NCI-H1694 treated with DMSO at 0.1 percent for 48 hours (cell line): ENCODE measurements around the gene PRKCQ.

Experiments used
- DNase-seq: peaks from one replicate; lab custom pipeline; 2025; lab: John Stamatoyannopoulos, UW

The PRKCQ gene

DNA sequence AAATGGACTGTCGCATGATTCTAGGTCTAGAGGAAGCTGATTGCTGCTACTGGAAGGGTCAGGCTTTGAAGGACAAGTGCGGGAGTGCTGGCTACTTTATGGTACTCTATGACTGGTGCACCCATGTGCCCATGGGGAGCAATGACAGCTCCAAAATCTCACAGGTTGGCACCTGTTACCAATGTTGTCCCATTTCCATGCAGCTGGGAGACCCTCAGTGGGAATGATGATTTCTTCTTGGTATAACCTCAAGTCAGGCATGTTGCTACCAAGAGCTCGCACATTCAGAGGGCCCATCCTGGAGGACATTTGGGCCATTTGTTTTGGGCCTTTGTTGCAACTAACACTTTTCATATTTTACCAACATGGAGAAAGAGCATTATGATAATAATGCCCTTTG lies 174.4 kb downstream of the PRKCQ start:
- DNase-seq: no peak

DNA sequence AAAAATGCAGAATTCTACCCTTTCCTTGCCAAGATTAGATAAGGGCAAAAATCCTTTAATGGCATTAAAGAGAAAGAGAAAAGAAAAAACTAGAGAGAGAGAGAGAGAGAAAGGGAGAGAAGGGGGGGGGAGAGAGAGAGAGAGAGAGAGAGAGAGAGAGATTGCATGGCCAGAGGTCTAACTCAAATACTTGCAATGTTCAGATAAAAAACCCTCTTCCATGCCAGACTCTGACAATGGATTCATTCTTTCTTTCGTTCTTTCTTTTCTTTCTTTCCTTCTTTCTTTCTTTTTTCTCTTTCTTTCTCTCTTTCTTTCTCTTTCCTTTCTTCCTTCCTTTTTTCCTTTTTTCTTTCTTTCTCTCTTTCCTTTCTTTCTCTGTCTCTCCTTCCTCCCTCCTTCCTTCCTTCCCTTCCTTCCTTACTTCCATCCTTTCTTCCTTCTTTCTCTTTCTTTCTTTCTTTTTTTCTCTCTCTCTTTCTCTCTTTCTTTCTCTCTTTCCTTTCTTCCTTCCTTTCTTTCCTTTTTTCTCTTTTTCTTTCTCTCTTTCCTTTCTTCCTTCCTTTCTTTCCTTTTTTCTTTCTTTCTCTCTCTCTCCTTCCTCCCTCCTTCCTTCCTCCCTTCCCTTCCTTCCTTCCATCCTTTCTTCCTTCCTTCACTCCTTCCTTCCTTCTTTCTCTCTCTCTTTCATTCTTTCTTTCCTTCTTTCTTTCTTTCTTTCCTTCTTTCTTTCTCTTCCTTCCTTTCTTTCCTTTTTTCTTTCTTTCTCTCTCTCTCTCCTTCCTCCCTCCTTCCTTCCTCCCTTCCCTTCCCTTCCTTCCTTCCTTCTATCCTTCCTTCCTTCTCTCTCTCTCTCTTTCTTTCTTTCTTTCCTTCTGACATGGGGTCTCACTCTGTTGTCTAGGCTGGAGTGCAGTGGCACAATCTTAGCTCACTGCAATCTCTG lies 175.7 kb downstream of the PRKCQ start:
- no peak for DNase-seq

GRCh38 chr10:6402960-6403359 lies 177.1 kb downstream of the PRKCQ start:
- DNase-seq: no peak

DNA sequence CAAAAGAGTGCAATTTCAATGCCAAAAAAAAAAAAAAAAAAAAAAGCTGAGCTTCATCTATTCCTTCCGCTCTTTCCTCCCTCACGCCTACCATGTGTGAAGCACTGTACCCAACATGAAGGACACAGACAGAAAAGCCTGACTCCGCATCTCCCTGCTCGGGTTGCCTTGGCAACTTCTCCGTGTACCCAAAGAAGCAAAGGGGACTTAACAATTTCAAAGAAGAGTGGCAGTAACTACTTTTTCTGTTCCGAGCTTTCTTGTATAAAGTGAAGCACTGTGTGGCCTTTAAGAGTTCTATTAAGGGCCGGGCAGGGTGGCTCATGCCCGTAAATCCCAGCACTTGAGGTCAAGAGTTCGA lies 177.7 kb downstream of the PRKCQ start:
- no peak for DNase-seq

- DNase-seq: peak; percentile 63
These were observed 178.3 kb downstream of the PRKCQ start for GRCh38 chr10:6401558-6402348.

GRCh38 chr10:6400821-6401465 lies 179.1 kb downstream of the PRKCQ start:
- no peak for DNase-seq

DNA sequence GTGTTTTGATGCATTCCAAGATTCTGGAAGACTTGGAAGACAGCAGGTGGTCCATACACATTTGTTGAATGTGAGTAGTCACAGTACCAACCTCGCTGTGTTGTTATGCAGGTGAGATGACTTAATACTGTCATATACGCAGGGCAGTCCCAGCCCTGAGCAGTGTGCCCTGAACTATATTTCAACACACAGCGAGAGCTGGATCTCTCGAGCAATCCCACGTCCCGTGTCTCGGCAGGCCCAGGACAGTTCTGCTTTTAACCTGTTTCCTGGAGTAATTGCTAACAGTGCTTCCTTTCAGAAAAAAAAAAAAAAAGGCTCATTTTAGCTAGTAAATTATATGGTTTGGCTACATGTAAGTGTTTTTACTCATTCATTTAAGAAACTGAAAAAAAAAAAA lies 179.7 kb downstream of the PRKCQ start:
- DNase-seq: no peak

DNA sequence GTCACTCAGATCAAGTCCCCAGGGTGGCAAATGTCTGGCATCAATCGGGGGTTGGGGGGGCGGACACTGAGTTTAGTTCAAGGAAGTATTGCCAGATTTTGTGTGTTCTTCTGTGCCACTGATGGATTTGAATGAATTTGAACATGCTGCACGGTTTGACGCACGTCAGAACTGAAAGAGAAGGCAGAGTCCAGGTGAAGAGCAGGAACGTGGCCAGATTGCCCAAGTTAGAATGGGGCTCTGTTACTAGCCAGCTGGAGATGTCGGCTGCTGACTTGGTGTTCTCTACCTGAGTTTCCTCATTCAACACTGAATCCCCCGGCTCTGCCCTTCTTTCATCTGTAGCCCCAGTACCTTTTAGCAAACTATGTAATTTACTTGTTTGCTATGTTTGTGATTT lies 180.2 kb downstream of the PRKCQ start:
- no peak for DNase-seq

- DNase-seq: no peak
These were observed 180.8 kb downstream of the PRKCQ start for GRCh38 chr10:6399231-6399741.

- DNase-seq: no peak
These were observed 181.7 kb downstream of the PRKCQ start for GRCh38 chr10:6398399-6398798.

DNA sequence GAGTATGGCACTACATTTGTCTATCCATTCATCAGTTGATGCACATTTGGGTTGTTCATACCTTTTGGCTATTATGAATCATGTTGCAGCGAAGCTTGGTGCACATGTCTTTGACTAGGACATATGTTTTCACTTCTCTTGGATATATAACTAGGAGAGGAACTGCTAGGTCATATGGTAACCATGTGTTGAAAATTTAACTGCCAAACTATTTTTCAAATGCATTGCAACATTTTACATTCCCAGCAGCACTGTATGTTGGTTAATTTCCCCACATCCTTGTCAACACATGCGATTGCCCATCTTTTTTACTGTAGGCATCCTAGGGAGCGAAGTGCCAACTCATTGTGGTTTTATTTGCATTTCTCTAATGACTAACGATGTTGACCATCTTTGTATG lies 183.4 kb downstream of the PRKCQ start:
- DNase-seq: no peak

GRCh38 chr10:6396226-6396625 lies 183.8 kb downstream of the PRKCQ start:
- no peak for DNase-seq

DNA sequence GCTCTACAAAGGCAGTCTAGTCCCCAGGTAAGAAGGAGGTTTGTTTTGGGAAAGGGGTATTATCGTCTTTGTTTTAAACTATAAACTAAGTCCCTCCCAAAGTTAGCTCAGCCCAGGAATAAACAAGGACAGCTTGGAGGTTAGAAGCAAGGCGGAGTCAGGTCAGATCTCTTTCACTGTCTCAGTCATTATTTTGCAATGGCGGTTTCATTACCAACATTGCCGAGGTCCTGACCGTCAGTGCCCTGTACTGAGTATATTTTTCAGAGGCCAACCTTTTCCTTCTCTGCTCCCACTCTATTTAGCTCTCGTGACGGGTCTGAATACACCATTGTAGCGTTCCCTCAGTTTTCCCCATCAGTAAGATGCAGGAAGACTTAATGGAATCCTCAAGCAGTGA lies 184.5 kb downstream of the PRKCQ start:
- DNase-seq: no peak

DNA sequence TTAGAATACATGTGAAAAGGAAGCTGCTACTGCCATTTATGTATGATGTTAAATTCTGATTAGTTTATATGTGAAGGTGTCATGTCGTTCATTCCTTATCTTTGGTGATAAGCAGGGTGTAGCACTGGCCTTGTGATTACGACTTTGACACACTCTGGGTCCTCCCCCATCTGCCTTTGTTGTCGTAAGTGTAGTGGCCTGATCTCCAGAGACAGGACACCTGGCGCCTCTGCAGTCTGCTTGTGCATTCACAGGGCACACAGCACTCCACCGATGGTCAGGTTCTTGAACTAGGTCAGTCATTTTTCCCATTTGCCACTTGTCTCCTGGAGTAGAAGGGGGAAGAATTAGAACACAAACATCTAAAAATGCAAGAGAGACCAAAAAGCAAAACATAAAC lies 186.0 kb downstream of the PRKCQ start:
- DNase-seq: no peak

DNA sequence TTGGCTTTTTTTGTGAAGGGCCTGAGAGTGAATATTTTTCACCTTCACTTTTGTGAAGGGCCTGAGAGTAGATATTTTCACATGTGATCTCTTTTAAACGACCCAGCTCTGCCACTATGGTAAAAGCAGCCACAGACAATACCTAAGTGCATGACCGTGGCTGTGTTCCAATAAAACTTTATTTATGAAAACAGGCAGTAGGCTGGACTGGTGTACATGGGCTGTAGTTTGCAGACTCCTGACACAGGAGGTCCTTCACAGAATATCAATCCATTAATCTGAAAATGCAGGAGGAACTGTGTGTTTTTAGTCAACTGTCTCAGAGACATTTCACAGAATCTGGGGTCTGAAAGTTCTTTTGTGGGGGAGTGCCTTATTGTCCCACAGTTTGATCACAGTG lies 186.9 kb downstream of the PRKCQ start:
- no peak for DNase-seq

- no peak for DNase-seq
These were observed 189.7 kb downstream of the PRKCQ start for GRCh38 chr10:6390213-6390845.

DNA sequence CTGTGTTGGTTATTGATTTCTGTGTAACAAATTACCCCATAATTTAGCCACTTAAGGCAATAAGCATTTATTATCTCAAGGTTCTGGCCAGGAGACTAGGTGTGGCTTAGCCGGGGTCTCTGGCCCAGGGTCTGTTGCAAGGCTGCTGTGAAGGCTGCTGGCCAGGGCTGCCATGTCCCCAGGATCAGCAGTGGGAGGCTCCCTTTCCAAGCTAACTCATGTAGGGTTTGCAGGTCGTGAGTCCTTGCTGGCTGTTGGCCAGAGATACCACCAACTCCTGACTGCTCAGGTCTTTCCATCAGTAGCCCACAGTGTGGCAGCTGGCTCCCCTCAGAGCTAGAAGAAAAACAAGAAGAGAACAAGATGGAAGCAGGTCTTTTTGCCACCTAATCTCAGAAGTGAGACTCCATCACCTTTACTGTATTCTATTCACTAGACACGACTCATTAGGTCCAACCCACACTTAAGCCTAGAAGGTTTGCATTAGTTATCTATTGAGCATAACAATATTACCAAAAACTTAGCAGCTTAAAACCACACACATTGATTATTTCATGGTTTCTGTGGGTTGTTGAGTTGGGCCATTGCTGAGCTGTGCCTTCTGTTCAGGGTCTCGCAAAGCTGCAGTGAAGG lies 191.7 kb downstream of the PRKCQ start:
- no peak for DNase-seq

GRCh38 chr10:6386960-6387359 lies 193.1 kb downstream of the PRKCQ start:
- DNase-seq: no peak

- DNase-seq: no peak
These were observed 193.7 kb downstream of the PRKCQ start for GRCh38 chr10:6386346-6386745.

DNA sequence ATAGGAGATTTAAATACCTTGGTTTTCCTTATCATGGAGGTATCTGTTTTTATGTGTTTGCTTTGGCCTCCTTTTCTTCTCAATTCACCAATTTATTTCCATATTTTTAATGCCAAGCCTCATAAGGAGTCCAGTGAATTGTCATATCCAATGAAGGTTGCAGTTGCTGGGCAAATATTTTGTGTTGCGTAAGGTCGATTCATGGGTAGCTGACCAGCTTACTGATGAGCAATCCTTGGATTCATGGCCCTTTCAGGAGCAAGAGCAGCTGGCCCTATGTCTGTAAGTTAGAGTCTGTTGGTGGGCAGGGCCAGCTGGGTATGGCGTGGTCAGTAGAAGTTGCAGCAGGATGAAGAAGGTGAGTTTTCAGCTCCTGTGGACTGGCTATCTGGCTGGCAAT lies 194.4 kb downstream of the PRKCQ start:
- DNase-seq: no peak

DNA sequence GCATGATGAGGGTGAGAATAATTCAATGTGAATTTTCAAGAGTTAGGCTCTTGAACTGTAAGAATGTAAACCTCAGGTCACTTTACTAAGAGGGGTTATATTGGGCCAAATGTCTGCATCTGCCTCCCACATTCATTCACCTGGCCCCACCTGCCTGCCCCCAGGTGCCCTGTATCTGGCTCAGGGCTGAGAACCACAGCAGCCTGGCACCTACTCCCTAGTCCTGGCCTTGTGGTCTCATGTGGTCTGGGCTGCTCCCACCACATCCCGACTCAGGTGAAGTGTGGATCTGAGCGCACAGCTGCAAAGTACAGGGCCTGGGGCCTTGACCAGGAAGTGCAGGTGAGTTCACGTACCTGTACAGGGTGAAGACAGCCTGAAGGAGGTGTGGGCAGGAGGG lies 195.2 kb downstream of the PRKCQ start:
- DNase-seq: no peak

- DNase-seq: no peak
These were observed 196.0 kb downstream of the PRKCQ start for GRCh38 chr10:6384031-6384430.
